ENCODE results near the gene DNPEP. TPM values are rescaled to one million over a fixed set of nuclear protein-coding genes. Genes with fewer than 3 reads are reported as not detected.

Gene DNPEP
- total RNA-seq, 6 experiments from 2014 or later: 46.9 to 59.4 (median 53.0) TPM

DNA sequence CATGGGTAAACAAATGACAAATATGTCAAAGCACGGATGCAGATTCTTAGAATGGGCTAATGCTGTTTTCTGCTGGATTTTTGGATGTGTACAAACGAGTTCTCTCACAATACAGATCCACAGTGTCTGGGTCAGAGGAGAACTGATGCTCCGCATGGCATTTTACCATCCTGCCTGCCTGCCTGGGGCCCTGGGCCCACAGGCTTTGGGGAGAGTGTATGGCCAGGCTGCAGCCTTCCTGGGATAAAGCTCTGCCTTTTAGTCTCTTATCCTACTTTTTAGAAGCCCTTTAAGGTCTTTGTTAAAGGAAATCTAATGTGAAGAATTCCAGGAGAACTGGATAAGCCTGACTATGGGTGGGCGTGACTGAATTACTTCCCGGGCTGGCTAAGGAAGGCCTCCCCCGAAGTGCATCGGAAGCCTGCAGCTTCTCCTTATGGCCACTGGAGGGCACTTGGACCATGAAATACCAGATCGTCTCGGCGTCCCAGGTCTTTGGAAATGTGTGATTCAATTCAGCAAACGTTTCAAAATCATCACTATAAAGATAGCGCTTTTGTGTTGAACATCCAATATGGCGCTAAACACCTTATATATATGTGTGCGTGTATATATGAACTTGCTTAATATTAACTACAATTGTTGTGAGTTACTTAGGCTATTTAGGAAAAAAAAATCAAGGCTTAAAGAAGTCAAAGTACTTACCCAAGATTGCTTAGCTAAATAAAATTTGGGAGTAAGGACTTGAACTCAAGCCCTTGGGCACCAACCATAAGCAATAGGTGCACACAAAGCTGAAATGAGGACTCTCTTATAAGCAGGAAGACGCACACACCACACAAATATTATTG lies 15.2 kb upstream of the DNPEP start:
- Mint-ChIP-seq H3K4me1 (ENCODE audit: low read depth) (peaks cover 83% of the 10 kb centered on the region), H3K4me3 (no peak overlapping the region), H3K36me3 (ENCODE audit: low read depth) (peaks cover 5% of the 10 kb centered on the region; the same call in 1 of the 2 replicates), H3K27ac (no peak overlapping the region), H3K9me3 (no peaks in the 10 kb centered on the region), H3K27me3 (ENCODE audit: insufficient read depth) (no peaks in the 10 kb centered on the region; the same call in 1 of the 2 replicates)
- DNase-seq: peak; percentile 78
- peak; percentile 94 for TF ChIP-seq CTCF (IDR thresholded peaks at IDR 0.05)

DNA sequence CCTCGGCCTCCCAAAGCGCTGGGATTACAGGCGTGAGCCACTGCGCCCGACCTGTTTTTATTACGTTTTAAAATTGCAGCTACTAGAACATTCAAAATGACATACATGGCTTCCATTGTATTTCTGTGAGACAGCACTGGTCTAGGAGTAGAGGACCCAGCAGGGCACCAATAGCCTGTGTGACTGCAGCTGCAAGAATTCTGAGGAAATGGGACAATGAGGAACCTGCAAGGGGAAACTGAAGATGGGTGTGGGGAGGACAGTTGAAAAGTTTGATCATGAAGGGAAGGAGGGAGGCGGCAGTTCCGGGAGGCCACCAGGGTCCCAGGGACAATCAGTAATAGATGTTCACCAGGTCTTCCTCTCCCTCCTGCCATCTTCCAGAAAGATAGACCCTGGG lies 13.9 kb upstream of the DNPEP start:
- no peaks in the 10 kb centered on the region for H3K36me3 Mint-ChIP-seq (ENCODE audit: low read depth)
- no peak for TF ChIP-seq CTCF (IDR thresholded peaks at IDR 0.05)
- no peak overlapping the region for H3K4me3 Mint-ChIP-seq
- no peaks in the 10 kb centered on the region for H3K9me3 Mint-ChIP-seq
- no peak overlapping the region for H3K27ac Mint-ChIP-seq
- H3K27me3 Mint-ChIP-seq (ENCODE audit: insufficient read depth): no peaks in the 10 kb centered on the region; the same call in 1 of the 2 replicates
- DNase-seq: no peak
- peaks cover 81% of the 10 kb centered on the region for H3K4me1 Mint-ChIP-seq (ENCODE audit: low read depth)

DNA sequence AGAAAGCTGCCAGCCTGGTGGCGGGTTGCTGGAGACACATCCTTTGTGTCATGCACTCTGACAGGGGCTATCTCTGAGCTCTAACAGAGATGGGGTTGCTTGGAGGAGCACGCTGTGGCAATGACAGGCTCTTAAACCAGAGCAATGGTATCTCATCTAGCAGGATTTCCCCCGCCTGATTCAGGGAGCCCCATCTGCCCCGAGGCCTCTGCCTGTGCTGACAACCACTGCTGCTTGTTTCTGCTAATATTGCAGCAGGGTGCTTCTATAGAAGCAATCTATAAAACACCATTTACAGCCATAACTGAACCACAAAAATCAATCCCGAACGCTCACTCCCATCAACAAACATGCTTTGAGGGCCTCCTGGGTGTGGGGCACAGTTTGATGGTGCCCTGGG lies 12.8 kb upstream of the DNPEP start:
- H3K4me1 Mint-ChIP-seq (ENCODE audit: low read depth): peaks cover 70% of the 10 kb centered on the region
- no peaks in the 10 kb centered on the region; the same call in 1 of the 2 replicates for H3K27me3 Mint-ChIP-seq (ENCODE audit: insufficient read depth)
- no peak for DNase-seq
- H3K9me3 Mint-ChIP-seq: no peaks in the 10 kb centered on the region
- no peak for TF ChIP-seq CTCF (IDR thresholded peaks at IDR 0.05)
- no peaks in the 10 kb centered on the region for H3K36me3 Mint-ChIP-seq (ENCODE audit: low read depth)
- H3K4me3 Mint-ChIP-seq: no peak overlapping the region
- no peak overlapping the region for H3K27ac Mint-ChIP-seq

DNA sequence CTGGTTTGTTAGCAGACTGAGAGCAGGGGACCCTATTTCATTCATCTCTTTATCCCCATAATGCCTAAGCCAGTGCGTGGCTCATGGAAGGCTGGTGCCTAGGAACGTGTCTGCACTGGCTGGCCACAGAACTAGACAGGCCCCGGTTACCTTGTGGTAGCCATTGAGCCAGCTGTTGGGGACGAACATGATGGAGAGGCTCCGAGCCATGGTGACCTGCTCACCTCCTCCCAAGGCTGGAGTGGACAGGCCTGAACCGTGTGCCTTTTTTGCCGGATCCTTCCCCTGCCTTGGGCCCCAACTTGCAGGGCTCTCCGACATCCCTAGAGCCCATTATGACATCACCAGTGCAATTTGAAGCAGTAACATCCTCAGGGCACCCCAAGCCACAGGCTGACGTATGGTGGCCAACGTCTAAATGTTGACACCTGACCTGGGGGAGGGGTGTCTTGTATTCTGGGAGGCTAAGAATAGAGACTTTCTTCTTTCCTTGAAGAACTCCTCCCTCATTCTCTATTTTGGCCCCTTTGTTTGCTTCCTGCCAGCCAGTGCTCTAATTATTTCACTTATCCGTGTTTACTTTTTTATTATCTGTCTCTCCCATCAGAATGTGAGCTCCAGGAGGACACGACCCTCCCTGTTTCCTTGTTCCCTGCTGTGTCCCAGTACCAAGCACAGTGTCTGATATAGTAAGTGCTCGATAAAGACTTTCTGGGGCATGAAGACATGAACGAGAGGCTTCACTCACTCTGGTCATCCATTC lies 12.2 kb upstream of the DNPEP start:
- Mint-ChIP-seq H3K27ac (no peak overlapping the region), H3K27me3 (ENCODE audit: insufficient read depth) (no peaks in the 10 kb centered on the region; the same call in 1 of the 2 replicates), H3K36me3 (ENCODE audit: low read depth) (no peaks in the 10 kb centered on the region), H3K9me3 (no peaks in the 10 kb centered on the region), H3K4me3 (no peak overlapping the region), H3K4me1 (ENCODE audit: low read depth) (peaks cover 64% of the 10 kb centered on the region)
- TF ChIP-seq CTCF (IDR thresholded peaks at IDR 0.05): no peak
- no peak for DNase-seq

DNA sequence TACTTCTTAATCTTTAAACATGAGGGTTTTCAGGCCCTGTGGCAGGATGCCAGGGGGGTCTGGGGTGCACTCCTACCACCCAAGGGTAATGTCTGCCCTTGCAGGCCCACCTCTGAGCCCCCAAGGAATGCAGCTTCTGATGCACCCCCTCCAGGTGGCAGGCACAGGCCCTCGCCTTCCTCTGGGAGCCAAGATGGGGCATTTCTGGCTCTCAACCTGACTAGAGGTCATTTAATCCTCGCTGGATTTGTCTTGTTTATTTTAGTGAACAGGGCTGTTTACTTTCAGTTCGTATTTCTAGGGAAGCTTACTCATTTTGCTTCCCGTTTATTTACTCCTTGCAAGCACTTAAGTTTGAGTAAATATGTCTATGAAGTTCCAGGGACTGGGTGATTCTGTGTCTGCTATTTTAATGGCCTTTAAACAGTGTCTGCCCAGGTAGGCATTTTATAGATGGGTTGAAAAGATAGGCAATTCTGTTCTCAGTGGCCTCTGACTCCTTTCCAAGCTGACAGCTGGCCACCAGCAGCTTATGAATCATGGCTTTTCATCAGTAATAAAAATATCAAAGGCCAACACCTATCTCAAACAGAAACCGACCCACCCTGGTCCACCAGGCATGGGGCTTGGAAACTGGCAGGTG lies 11.1 kb upstream of the DNPEP start:
- H3K27me3 Mint-ChIP-seq (ENCODE audit: insufficient read depth): peaks cover 2% of the 10 kb centered on the region; the same call in 1 of the 2 replicates
- peak overlapping the region; percentile 56 for H3K4me3 Mint-ChIP-seq
- no peak for TF ChIP-seq CTCF (IDR thresholded peaks at IDR 0.05)
- peak; percentile 12 for DNase-seq
- peak overlapping the region; percentile 13; the same call in 1 of the 2 replicates for H3K27ac Mint-ChIP-seq
- H3K9me3 Mint-ChIP-seq: no peaks in the 10 kb centered on the region
- H3K4me1 Mint-ChIP-seq (ENCODE audit: low read depth): peaks cover 53% of the 10 kb centered on the region
- H3K36me3 Mint-ChIP-seq (ENCODE audit: low read depth): no peaks in the 10 kb centered on the region

All from HFFc6 (cell line).